ENCODE measurements around the gene PTPRG. TPM values are rescaled to one million over a fixed set of nuclear protein-coding genes. Genes with fewer than 3 reads are reported as not detected.

Gene PTPRG
- total RNA-seq, 1 donor from 2014 or later: 44.3 TPM

DNA sequence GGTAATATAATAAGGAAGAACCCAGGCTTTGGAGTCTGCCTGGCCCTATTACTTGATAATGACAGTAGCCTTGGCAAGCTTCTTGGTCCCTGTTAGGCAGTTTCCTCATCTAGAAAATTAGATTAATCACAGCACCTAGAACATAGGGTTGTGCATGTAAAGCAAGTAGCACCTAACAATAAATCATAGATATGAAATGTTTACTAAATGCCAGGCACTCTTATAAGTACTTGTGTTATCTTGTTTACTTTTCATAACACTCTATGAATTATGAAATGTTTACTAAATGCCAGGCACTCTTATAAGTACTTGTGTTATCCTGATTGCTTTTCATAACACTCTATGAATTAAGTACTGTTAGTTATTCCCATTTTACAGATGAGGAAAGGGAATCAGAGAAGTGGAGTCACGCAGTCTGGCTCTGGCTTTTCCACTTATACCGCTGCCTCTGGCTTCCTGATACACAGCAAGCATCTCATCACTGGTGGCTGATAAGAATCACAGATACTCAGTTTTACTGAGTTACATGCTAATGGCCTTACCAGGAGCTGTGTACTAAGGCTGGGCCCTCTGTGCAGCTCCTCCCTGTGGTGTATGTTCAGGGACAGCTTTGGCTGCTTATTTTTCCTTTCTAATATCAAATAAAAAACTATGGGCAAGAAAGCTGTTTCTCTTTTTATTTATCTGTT is 688.6 kb downstream of the PTPRG start:
- Mint-ChIP-seq H3K4me1 (ENCODE audit: low read depth) (peaks cover 8% of the 10 kb centered on the region), H3K27me3 (no peaks in the 10 kb centered on the region), H3K36me3 (ENCODE audit: insufficient read depth) (no peaks in the 10 kb centered on the region), H3K9me3 (ENCODE audit: low read depth) (no peaks in the 10 kb centered on the region), H3K4me3 (ENCODE audit: low read depth) (no peak overlapping the region), H3K27ac (no peak overlapping the region)
- no peak for DNase-seq (ENCODE audit: low spot score, unreplicated experiment)
- TF ChIP-seq, protein P1, sequence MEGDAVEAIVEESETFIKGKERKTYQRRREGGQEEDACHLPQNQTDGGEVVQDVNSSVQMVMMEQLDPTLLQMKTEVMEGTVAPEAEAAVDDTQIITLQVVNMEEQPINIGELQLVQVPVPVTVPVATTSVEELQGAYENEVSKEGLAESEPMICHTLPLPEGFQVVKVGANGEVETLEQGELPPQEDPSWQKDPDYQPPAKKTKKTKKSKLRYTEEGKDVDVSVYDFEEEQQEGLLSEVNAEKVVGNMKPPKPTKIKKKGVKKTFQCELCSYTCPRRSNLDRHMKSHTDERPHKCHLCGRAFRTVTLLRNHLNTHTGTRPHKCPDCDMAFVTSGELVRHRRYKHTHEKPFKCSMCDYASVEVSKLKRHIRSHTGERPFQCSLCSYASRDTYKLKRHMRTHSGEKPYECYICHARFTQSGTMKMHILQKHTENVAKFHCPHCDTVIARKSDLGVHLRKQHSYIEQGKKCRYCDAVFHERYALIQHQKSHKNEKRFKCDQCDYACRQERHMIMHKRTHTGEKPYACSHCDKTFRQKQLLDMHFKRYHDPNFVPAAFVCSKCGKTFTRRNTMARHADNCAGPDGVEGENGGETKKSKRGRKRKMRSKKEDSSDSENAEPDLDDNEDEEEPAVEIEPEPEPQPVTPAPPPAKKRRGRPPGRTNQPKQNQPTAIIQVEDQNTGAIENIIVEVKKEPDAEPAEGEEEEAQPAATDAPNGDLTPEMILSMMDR (IDR thresholded peaks at IDR 0.05; ENCODE audit: unreplicated experiment): no peak

- Mint-ChIP-seq H3K27me3 (no peaks in the 10 kb centered on the region), H3K27ac (no peak overlapping the region), H3K4me3 (ENCODE audit: low read depth) (no peak overlapping the region), H3K36me3 (ENCODE audit: insufficient read depth) (no peaks in the 10 kb centered on the region), H3K9me3 (ENCODE audit: low read depth) (no peaks in the 10 kb centered on the region), H3K4me1 (ENCODE audit: low read depth) (peaks cover 8% of the 10 kb centered on the region)
- TF ChIP-seq, protein P1 (IDR thresholded peaks at IDR 0.05; ENCODE audit: unreplicated experiment): no peak
- DNase-seq (ENCODE audit: low spot score, unreplicated experiment): no peak
Observed at GRCh38 chr3:62252438-62253157, 691.2 kb downstream of the PTPRG start.

GRCh38 chr3:62253971-62254370 is 692.6 kb downstream of the PTPRG start:
- H3K4me1 Mint-ChIP-seq (ENCODE audit: low read depth): peaks cover 8% of the 10 kb centered on the region
- no peaks in the 10 kb centered on the region for H3K9me3 Mint-ChIP-seq (ENCODE audit: low read depth)
- no peak for DNase-seq (ENCODE audit: low spot score, unreplicated experiment)
- TF ChIP-seq, protein P1 (IDR thresholded peaks at IDR 0.05; ENCODE audit: unreplicated experiment): no peak
- H3K4me3 Mint-ChIP-seq (ENCODE audit: low read depth): no peak overlapping the region
- no peaks in the 10 kb centered on the region for H3K36me3 Mint-ChIP-seq (ENCODE audit: insufficient read depth)
- H3K27ac Mint-ChIP-seq: no peak overlapping the region
- no peaks in the 10 kb centered on the region for H3K27me3 Mint-ChIP-seq

DNA sequence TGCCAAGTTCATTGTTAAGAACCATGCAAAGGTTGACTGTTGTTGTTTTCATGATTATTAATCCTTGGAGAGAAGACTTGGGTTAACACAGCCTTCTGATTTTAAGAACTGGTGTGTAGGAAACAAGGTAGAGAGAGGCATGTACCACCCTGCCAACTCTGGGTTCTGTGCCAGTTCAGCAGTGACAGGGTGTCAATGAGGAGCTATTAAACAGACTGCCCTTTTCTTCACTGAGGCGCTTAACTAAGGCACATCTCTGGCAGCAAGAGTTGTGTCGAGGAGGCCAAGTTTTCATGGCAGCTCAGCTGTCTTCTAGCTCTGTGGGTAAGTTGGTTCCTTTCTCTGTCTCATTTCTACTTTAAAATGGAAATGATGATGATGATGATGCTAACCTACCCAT is 694.4 kb downstream of the PTPRG start:
- TF ChIP-seq, protein P1 (IDR thresholded peaks at IDR 0.05; ENCODE audit: unreplicated experiment): no peak
- peaks cover 5% of the 10 kb centered on the region for H3K4me1 Mint-ChIP-seq (ENCODE audit: low read depth)
- H3K27ac Mint-ChIP-seq: no peak overlapping the region
- no peaks in the 10 kb centered on the region for H3K27me3 Mint-ChIP-seq
- H3K36me3 Mint-ChIP-seq (ENCODE audit: insufficient read depth): no peaks in the 10 kb centered on the region
- no peaks in the 10 kb centered on the region for H3K9me3 Mint-ChIP-seq (ENCODE audit: low read depth)
- H3K4me3 Mint-ChIP-seq (ENCODE audit: low read depth): no peak overlapping the region
- DNase-seq (ENCODE audit: low spot score, unreplicated experiment): no peak

DNA sequence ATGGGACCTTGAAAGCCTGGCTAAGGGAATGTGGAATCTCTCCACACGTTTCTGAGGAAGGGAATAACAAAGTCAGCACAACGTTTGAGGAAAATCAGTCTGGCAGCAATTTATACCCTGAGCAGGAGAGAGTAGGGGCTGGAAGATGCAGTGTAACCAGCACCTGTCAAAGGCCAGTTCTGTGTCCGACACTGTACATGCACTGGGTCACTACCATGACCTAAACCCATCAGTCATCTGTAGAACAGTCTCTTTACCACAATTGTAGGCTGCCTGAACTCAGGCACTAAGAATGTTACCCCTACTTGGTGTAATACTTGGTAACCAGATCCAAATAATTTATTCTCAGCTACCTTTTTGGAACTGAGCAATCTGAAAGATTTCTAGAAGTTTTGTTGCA is 698.6 kb downstream of the PTPRG start:
- Mint-ChIP-seq H3K4me1 (ENCODE audit: low read depth) (peaks cover 6% of the 10 kb centered on the region), H3K27ac (no peak overlapping the region), H3K4me3 (ENCODE audit: low read depth) (no peak overlapping the region), H3K36me3 (ENCODE audit: insufficient read depth) (peaks cover 6% of the 10 kb centered on the region), H3K9me3 (ENCODE audit: low read depth) (peaks cover 3% of the 10 kb centered on the region), H3K27me3 (no peaks in the 10 kb centered on the region)
- DNase-seq (ENCODE audit: low spot score, unreplicated experiment): no peak
- TF ChIP-seq, protein P1 (IDR thresholded peaks at IDR 0.05; ENCODE audit: unreplicated experiment): no peak
